ENCODE results near the gene YEATS2. TPM values are rescaled to one million over a fixed set of nuclear protein-coding genes. Genes with fewer than 3 reads are reported as not detected.

Gene YEATS2
- polyA plus RNA-seq, 2 of the 4 experiments (the other 2 are of a cell fraction) = 11.2 to 15.3 TPM

DNA sequence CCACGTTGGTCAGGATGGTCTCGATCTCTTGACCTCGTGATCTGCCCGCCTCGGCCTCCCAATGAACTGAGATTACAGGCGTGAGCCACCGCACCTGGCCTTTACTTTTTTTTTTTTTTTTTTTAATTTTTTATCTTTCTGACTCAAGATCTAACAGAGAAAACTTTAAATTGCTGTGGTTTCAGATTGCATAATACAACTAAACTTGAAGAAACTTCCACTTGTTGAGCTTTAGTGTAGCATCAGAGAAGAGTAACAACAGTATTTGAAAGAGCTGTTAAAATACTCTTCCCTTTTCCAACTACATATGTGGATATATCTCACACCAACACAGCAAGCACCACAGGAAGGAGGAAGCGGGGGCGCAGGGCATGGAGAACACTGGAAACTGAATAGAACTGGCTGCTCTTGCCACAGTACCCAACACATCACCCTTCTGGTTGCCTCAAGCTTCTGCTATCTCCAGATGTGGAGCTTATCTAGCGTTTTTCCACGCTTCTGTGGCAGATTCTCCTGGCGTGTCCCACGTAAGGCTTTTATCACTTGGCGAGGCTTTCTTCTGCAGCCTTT is 82.4 kb downstream of the YEATS2 start (continued):
- TF ChIP-seq, protein P1, sequence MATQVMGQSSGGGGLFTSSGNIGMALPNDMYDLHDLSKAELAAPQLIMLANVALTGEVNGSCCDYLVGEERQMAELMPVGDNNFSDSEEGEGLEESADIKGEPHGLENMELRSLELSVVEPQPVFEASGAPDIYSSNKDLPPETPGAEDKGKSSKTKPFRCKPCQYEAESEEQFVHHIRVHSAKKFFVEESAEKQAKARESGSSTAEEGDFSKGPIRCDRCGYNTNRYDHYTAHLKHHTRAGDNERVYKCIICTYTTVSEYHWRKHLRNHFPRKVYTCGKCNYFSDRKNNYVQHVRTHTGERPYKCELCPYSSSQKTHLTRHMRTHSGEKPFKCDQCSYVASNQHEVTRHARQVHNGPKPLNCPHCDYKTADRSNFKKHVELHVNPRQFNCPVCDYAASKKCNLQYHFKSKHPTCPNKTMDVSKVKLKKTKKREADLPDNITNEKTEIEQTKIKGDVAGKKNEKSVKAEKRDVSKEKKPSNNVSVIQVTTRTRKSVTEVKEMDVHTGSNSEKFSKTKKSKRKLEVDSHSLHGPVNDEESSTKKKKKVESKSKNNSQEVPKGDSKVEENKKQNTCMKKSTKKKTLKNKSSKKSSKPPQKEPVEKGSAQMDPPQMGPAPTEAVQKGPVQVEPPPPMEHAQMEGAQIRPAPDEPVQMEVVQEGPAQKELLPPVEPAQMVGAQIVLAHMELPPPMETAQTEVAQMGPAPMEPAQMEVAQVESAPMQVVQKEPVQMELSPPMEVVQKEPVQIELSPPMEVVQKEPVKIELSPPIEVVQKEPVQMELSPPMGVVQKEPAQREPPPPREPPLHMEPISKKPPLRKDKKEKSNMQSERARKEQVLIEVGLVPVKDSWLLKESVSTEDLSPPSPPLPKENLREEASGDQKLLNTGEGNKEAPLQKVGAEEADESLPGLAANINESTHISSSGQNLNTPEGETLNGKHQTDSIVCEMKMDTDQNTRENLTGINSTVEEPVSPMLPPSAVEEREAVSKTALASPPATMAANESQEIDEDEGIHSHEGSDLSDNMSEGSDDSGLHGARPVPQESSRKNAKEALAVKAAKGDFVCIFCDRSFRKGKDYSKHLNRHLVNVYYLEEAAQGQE (IDR thresholded peaks at IDR 0.05) = no peak
- no peak for TF ChIP-seq ZC3H11A (IDR thresholded peaks at IDR 0.05)
- TF ChIP-seq HOXB13 (CRISPR knock-in tag; IDR thresholded peaks at IDR 0.05; ENCODE audit: low read depth) = no peak

DNA sequence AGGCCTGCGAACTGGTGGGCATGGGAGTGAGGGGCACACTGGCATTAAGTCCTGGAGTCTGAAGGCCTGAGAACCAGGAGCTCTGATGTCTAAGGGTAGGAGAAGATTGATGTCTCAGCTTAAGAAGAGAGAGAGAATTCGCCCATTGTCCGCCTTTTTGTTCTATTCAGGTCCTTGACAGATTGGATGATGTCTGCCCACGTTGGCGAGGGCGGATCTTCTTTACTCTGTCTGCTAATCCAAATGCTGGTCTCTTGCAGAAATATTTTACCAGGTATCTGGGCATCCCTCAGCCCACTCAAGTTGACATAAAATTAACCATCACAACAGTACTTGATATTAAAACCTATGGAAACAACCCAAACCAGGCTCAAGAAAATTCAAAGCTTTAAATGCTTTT is 83.6 kb downstream of the YEATS2 start:
- FAIRE-seq (no peak), ATAC-seq (no peak), DNase-seq (ENCODE audit: low read depth in 1 of 2, low spot score in 1 of 2) (no peak)
- TF ChIP-seq, protein P2, sequence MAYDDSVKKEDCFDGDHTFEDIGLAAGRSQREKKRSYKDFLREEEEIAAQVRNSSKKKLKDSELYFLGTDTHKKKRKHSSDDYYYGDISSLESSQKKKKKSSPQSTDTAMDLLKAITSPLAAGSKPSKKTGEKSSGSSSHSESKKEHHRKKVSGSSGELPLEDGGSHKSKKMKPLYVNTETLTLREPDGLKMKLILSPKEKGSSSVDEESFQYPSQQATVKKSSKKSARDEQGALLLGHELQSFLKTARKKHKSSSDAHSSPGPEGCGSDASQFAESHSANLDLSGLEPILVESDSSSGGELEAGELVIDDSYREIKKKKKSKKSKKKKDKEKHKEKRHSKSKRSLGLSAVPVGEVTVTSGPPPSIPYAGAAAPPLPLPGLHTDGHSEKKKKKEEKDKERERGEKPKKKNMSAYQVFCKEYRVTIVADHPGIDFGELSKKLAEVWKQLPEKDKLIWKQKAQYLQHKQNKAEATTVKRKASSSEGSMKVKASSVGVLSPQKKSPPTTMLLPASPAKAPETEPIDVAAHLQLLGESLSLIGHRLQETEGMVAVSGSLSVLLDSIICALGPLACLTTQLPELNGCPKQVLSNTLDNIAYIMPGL (CRISPR knock-in tag; IDR thresholded peaks at IDR 0.05; ENCODE audit: borderline replicate concordance) = no peak
- TF ChIP-seq FOSL2 (IDR thresholded peaks at IDR 0.05) = no peak
- no peak for TF ChIP-seq FOSL2 (CRISPR knock-in tag; IDR thresholded peaks at IDR 0.05)
- no peak for TF ChIP-seq ESRRA (IDR thresholded peaks at IDR 0.05; ENCODE audit: borderline replicate concordance, low read length)
- TF ChIP-seq, protein P3, sequence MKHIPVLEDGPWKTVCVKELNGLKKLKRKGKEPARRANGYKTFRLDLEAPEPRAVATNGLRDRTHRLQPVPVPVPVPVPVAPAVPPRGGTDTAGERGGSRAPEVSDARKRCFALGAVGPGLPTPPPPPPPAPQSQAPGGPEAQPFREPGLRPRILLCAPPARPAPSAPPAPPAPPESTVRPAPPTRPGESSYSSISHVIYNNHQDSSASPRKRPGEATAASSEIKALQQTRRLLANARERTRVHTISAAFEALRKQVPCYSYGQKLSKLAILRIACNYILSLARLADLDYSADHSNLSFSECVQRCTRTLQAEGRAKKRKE (CRISPR knock-in tag; IDR thresholded peaks at IDR 0.05; ENCODE audit: low read depth) = no peak
- TF ChIP-seq, protein P4, sequence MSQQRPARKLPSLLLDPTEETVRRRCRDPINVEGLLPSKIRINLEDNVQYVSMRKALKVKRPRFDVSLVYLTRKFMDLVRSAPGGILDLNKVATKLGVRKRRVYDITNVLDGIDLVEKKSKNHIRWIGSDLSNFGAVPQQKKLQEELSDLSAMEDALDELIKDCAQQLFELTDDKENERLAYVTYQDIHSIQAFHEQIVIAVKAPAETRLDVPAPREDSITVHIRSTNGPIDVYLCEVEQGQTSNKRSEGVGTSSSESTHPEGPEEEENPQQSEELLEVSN (IDR thresholded peaks at IDR 0.05; ENCODE audit: borderline replicate concordance, low read depth) = no peak
- TF ChIP-seq HOXB5 (CRISPR knock-in tag; IDR thresholded peaks at IDR 0.05) = no peak
- TF ChIP-seq TFCP2L1 (CRISPR knock-in tag; IDR thresholded peaks at IDR 0.05) = no peak
- TF ChIP-seq MYC (IDR thresholded peaks at IDR 0.05; ENCODE audit: borderline replicate concordance, low read length) = no peak
- TF ChIP-seq SMC3 (IDR thresholded peaks at IDR 0.05) = no peak
- TF ChIP-seq, protein P5, sequence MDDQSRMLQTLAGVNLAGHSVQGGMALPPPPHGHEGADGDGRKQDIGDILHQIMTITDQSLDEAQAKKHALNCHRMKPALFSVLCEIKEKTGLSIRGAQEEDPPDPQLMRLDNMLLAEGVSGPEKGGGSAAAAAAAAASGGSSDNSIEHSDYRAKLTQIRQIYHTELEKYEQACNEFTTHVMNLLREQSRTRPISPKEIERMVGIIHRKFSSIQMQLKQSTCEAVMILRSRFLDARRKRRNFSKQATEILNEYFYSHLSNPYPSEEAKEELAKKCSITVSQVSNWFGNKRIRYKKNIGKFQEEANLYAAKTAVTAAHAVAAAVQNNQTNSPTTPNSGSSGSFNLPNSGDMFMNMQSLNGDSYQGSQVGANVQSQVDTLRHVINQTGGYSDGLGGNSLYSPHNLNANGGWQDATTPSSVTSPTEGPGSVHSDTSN (IDR thresholded peaks at IDR 0.05) = no peak
- TF ChIP-seq ZNF302 (CRISPR knock-in tag; IDR thresholded peaks at IDR 0.05) = no peak
- TF ChIP-seq, protein P6, sequence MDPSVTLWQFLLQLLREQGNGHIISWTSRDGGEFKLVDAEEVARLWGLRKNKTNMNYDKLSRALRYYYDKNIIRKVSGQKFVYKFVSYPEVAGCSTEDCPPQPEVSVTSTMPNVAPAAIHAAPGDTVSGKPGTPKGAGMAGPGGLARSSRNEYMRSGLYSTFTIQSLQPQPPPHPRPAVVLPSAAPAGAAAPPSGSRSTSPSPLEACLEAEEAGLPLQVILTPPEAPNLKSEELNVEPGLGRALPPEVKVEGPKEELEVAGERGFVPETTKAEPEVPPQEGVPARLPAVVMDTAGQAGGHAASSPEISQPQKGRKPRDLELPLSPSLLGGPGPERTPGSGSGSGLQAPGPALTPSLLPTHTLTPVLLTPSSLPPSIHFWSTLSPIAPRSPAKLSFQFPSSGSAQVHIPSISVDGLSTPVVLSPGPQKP (IDR thresholded peaks at IDR 0.05; ENCODE audit: low read depth, low read length) = no peak
- no peak for TF ChIP-seq RNF2 (IDR thresholded peaks at IDR 0.05; ENCODE audit: borderline replicate concordance, low read depth)
- no peak for TF ChIP-seq RCOR1 (IDR thresholded peaks at IDR 0.05; ENCODE audit: low read depth, low read length)
- no peak for TF ChIP-seq POLR2A (IDR thresholded peaks at IDR 0.05; ENCODE audit: low read length)
- no peak for TF ChIP-seq NPAS2 (CRISPR knock-in tag; IDR thresholded peaks at IDR 0.05; ENCODE audit: borderline replicate concordance)
- TF ChIP-seq CHD2 (IDR thresholded peaks at IDR 0.05; ENCODE audit: low read length, partially characterized antibody) = no peak
- WGBS (ENCODE audit: missing lambda C conversion rate) = 94% methylated on average over 6 of the region's 6 CpGs
- Histone ChIP-seq H3K4me2 (no peak overlapping the region), H3K4me1 (no peaks in the 10 kb centered on the region), H3K9me3 (no peaks in the 10 kb centered on the region), H3K4me3 (no peak overlapping the region), H3K27ac (no peak overlapping the region)
- ChIA-PET POLR2A (no interaction called here), CTCF (interaction anchor here (1.4 to 2.2 kb wide), 2 partner anchors 14 to 312 kb away, joined by 6 to 7 read pairs; no protein-coding TSS in a partner anchor)
